Liver (tissue), 9 donors: Measurements from ENCODE around the gene GTF2B. TPM values are rescaled to one million over a fixed set of nuclear protein-coding genes. Genes with fewer than 3 reads are reported as not detected.
A peak's percentile ranks its signal among the peaks of the same experiment; 100 is the strongest.

Experiments used
- DNase-seq: peaks from one replicate; pipeline ENCODE4 v3.0.0-alpha.2; 2017; ENCODE audit warnings: low spot score
- H3K27ac ChIP-seq, 2 donors: one replicate each; pipeline ENCODE4 v1.7.0; 2013; ENCODE audit warnings: inconsistent platforms in 2 of 2, low read length in 2 of 2, control low read depth in 1 of 2, low read depth in 1 of 2, mild to moderate bottlenecking in 1 of 2
- H3K27me3 ChIP-seq, 4 donors: one replicate each; pipeline versions ENCODE4 v1.6.1 to v1.7.0; 2013; ENCODE audit warnings: low read length in 3 of 4, inconsistent platforms in 1 of 4, mild to moderate bottlenecking in 1 of 4, moderate library complexity in 1 of 4; ENCODE audit not compliant: control insufficient read depth in 4 of 4, insufficient read depth in 4 of 4
- H3K36me3 ChIP-seq, 4 donors: one replicate each; pipeline versions ENCODE4 v1.6.1 to v1.7.0; 2013; ENCODE audit warnings: low read length in 3 of 4, mild to moderate bottlenecking in 3 of 4, low read depth in 1 of 4, moderate library complexity in 1 of 4; ENCODE audit not compliant: control insufficient read depth in 4 of 4, insufficient read depth in 3 of 4
- H3K4me1 ChIP-seq, 4 donors: one replicate each; pipeline versions ENCODE4 v1.6.1 to v1.7.0; 2013; ENCODE audit warnings: low read length in 3 of 4, mild to moderate bottlenecking in 3 of 4, moderate library complexity in 1 of 4; ENCODE audit not compliant: control insufficient read depth in 4 of 4, insufficient read depth in 4 of 4
- H3K4me3 ChIP-seq, 3 donors: one replicate each; pipeline versions ENCODE4 v1.6.1 to v1.7.0; 2013; ENCODE audit warnings: low read length in 3 of 3, control low read depth in 1 of 3, low read depth in 1 of 3, mild to moderate bottlenecking in 1 of 3
- H3K9ac ChIP-seq, 2 donors: one replicate each; pipeline ENCODE4 v1.7.0; 2013; ENCODE audit warnings: low read length in 2 of 2, mild to moderate bottlenecking in 2 of 2, moderate library complexity in 2 of 2, control low read depth in 1 of 2, low read depth in 1 of 2
- H3K9me3 ChIP-seq, 4 donors: one replicate each; pipeline versions ENCODE4 v1.6.1 to v1.7.0; 2013; ENCODE audit warnings: low read length in 3 of 4; ENCODE audit not compliant: control insufficient read depth in 4 of 4
- ATF3 ChIP-seq: IDR thresholded peaks from 2 replicates; pipeline ENCODE4 v1.6.1; 2016; ENCODE audit warnings: antibody characterized with exemption
- CTCF ChIP-seq: fragments of 150-350 bp; IDR thresholded peaks from 2 replicates; pipeline ENCODE4 v1.5.1; 2017; ENCODE audit warnings: improper control_type of control experiment, low read depth, low read length; ENCODE audit not compliant: missing input control
- EGR1 ChIP-seq, 2 donors: IDR thresholded peaks; 2 replicates each; pipeline ENCODE4 v1.6.1; 2016 to 2018; ENCODE audit warnings: antibody characterized with exemption in 2 of 2, low read depth in 2 of 2
- FOXA1 ChIP-seq: IDR thresholded peaks from 2 replicates; pipeline ENCODE4 v1.6.1; 2016; ENCODE audit warnings: antibody characterized with exemption
- FOXA2 ChIP-seq: IDR thresholded peaks from 2 replicates; pipeline ENCODE4 v1.6.1; 2016; ENCODE audit warnings: antibody characterized with exemption
- GABPA ChIP-seq, 2 donors: IDR thresholded peaks in 1 of 2; conservative IDR thresholded peaks in 1 of 2; 2 replicates each; pipeline ENCODE4 v1.6.1; 2016; ENCODE audit warnings: antibody characterized with exemption in 2 of 2, mild to moderate bottlenecking in 1 of 2, moderate library complexity in 1 of 2
- HNF4A ChIP-seq, 2 donors: conservative IDR thresholded peaks; 2 replicates each; pipeline ENCODE4 v1.6.1; 2016; ENCODE audit warnings: antibody characterized with exemption in 2 of 2, mild to moderate bottlenecking in 2 of 2
- HNF4G ChIP-seq: IDR thresholded peaks from 2 replicates; pipeline ENCODE4 v1.6.1; 2016; ENCODE audit warnings: antibody characterized with exemption
- JUND ChIP-seq, 2 donors: IDR thresholded peaks; 2 replicates each; pipeline ENCODE4 v1.6.1; 2016; ENCODE audit warnings: antibody characterized with exemption in 2 of 2
- MAX ChIP-seq: IDR thresholded peaks from 2 replicates; pipeline ENCODE4 v1.6.1; 2016; ENCODE audit warnings: antibody characterized with exemption
- NR2F2 ChIP-seq: IDR thresholded peaks from 2 replicates; pipeline ENCODE4 v1.6.1; 2016; ENCODE audit warnings: antibody characterized with exemption
- RAD21 ChIP-seq, 2 donors: IDR thresholded peaks; 2 replicates each; pipeline ENCODE4 v1.6.1; 2016; ENCODE audit warnings: antibody characterized with exemption in 2 of 2, mild to moderate bottlenecking in 2 of 2
- REST ChIP-seq: IDR thresholded peaks from 2 replicates; pipeline ENCODE4 v1.6.1; 2016; ENCODE audit warnings: antibody characterized with exemption, mild to moderate bottlenecking
- RXRA ChIP-seq, 2 donors: IDR thresholded peaks; 2 replicates each; pipeline ENCODE4 v1.6.1; 2017 to 2018; ENCODE audit warnings: antibody characterized with exemption in 2 of 2, mild to moderate bottlenecking in 1 of 2
- SP1 ChIP-seq: IDR thresholded peaks from 2 replicates; pipeline ENCODE4 v1.6.1; 2018; ENCODE audit warnings: antibody characterized with exemption, mild to moderate bottlenecking
- TAF1 ChIP-seq: conservative IDR thresholded peaks from 2 replicates; pipeline ENCODE4 v1.6.1; 2016; ENCODE audit warnings: antibody characterized with exemption, mild to moderate bottlenecking
- ZBTB33 ChIP-seq: IDR thresholded peaks from 2 replicates; pipeline ENCODE4 v1.6.1; 2016; ENCODE audit warnings: antibody characterized with exemption
- WGBS: extraction: QIAGEN DNeasy Blood & Tissue Kit; methylation state at CpG from one replicate; pipeline ENCODE4 v1.1.7; 2013; 5-methylcytosine and 5-hydroxymethylcytosine counted together
- polyA plus RNA-seq, 2 donors: library from polyadenylated mRNA; stranded (reverse) in 1 of 2; unstranded in 1 of 2; fragments of 200-250 nt in 1 of 2; fragments of >200 nt in 1 of 2; fragmentation: Nextera tagmentation in 1 of 2; extraction: Ambion mirVana in 1 of 2; gene quantifications; one replicate each; pipeline versions ENCODE4 v1.2.1 to v1.2.3, GENCODE V29; 2013 to 2015
- total RNA-seq, 2 donors: library from RNA; depleted of rRNA; stranded (reverse); fragments of >200 nt; gene quantifications; one replicate each; pipeline ENCODE4 v1.2.3, GENCODE V29; 2014
- donor health status: healthy.
- donor health status: healthy.
- donor health status: healthy.
- donor health status: healthy.
- donor health status: healthy.

GTF2B gene
- total and polyA plus RNA-seq, 4 donors: 13.5 to 50.6 (median 23.5) TPM

GRCh38 chr1:88877382-88877825, 14.0 kb downstream of the GTF2B start:
- H3K27ac ChIP-seq: no peak overlapping the region
- no peak overlapping the region for H3K9ac ChIP-seq
- DNase-seq: no peak
- H3K4me3 ChIP-seq: no peak overlapping the region
- no peaks in the 10 kb centered on the region for H3K9me3 ChIP-seq
- peaks cover 2 to 36% (median 18%) of the 10 kb centered on the region in 4 donors for H3K4me1 ChIP-seq
- 31% methylated on average over 6 of the region's 6 CpGs for WGBS
- no peaks in the 10 kb centered on the region for H3K27me3 ChIP-seq
- no peak for TF ChIP-seq MAX
- no peak for TF ChIP-seq JUND (IDR thresholded peaks at IDR 0.05)
- no peak for TF ChIP-seq ATF3
- TF ChIP-seq EGR1 (IDR thresholded peaks at IDR 0.05; ENCODE audit: low read depth in 2 of 2): no peak
- no peak for TF ChIP-seq REST
- TF ChIP-seq RAD21 (IDR thresholded peaks at IDR 0.05): peak; percentile 63 to 73
- TF ChIP-seq FOXA2: no peak
- no peak for TF ChIP-seq NR2F2
- no peak for TF ChIP-seq TAF1
- no peak for TF ChIP-seq HNF4G
- no peak for TF ChIP-seq GABPA (IDR thresholded peaks at IDR 0.05 in 1 of 2, conservative IDR thresholded peaks at IDR 0.05 in 1 of 2)
- peak; percentile 46 for TF ChIP-seq CTCF
- TF ChIP-seq SP1: no peak
- TF ChIP-seq FOXA1: no peak
- peak; percentile 20 to 65 for TF ChIP-seq HNF4A (conservative IDR thresholded peaks at IDR 0.05)
- no peak for TF ChIP-seq RXRA (IDR thresholded peaks at IDR 0.05)
- peaks cover 0 to 11% (median 3%) of the 10 kb centered on the region in 4 donors for H3K36me3 ChIP-seq

- Histone ChIP-seq H3K36me3 (peaks cover 0 to 8% (median 2%) of the 10 kb centered on the region in 4 donors), H3K9me3 (no peaks in the 10 kb centered on the region), H3K27me3 (no peaks in the 10 kb centered on the region), H3K9ac (peak overlapping the region in 1 of 2 donors; percentile 12), H3K4me3 (no peak overlapping the region), H3K27ac (no peak overlapping the region), H3K4me1 (peaks cover 2 to 34% (median 17%) of the 10 kb centered on the region in 4 donors)
- DNase-seq: no peak
- TF ChIP-seq RXRA (IDR thresholded peaks at IDR 0.05) (no peak), ZBTB33 (no peak), HNF4A (conservative IDR thresholded peaks at IDR 0.05) (no peak), NR2F2 (no peak)
- WGBS: 77% methylated on average over 5 of the region's 5 CpGs
These were observed 14.6 kb downstream of the GTF2B start for GRCh38 chr1:88876573-88877365.
